Lower leg skin (tissue), 3 donors: ENCODE results near the gene ELMO3.

ENCODE experiments used
- POLR2A ChIP-seq, 2 donors: fragments of 450-650 bp; IDR thresholded peaks; one replicate each; pipeline ENCODE4 v1.6.1; 2016 to 2017; ENCODE audit warnings: antibody characterized with exemption in 2 of 2, mild to moderate bottlenecking in 1 of 2, moderate library complexity in 1 of 2
- TF ChIP-seq, protein P1 (sequence below), 3 donors: fragments of 450-650 bp; IDR thresholded peaks; one replicate each; pipeline ENCODE4 v1.5.1; 2016; ENCODE audit warnings: antibody characterized with exemption in 3 of 3, mild to moderate bottlenecking in 3 of 3, moderate library complexity in 2 of 3

DNA sequence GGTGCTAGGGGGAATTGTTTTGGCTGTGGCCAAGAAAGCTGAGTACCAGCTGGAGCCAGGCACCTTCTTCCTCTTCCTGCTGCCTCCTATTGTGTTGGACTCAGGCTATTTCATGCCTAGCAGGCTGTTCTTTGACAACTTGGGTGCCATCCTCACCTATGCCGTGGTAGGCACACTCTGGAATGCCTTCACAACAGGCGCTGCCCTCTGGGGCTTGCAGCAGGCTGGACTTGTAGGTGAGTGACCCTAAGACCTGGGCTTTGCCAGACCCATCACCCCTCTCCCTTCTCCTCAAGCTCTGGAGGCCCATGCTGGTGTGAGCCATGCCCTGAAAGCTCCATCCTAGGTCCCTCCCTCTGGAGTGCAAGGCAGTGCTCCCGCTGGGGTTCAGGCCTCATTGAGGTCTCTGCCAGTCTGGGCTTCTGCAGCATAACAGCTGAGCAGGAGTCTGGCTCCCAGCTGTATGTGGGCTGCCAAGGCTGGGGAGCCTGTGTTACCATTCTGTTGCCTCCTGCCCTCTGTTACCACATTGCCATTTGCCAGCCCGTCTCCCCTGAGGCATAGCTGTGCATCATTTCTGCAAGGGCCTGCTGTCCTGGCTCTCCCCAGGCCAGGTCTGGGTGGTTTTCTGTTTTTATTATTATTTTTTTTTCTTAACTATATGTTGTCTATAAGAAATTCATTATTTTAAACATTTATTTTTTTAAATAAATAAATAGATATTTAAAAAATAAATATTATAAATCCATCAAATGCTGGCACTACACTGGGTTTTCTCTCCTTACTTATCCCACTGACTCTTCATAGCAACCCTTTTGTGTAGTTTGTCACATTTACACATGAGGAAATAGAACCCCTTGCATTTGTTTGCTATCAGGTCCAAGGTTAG is 53.9 kb downstream of the ELMO3 start:
- TF ChIP-seq, protein P1, sequence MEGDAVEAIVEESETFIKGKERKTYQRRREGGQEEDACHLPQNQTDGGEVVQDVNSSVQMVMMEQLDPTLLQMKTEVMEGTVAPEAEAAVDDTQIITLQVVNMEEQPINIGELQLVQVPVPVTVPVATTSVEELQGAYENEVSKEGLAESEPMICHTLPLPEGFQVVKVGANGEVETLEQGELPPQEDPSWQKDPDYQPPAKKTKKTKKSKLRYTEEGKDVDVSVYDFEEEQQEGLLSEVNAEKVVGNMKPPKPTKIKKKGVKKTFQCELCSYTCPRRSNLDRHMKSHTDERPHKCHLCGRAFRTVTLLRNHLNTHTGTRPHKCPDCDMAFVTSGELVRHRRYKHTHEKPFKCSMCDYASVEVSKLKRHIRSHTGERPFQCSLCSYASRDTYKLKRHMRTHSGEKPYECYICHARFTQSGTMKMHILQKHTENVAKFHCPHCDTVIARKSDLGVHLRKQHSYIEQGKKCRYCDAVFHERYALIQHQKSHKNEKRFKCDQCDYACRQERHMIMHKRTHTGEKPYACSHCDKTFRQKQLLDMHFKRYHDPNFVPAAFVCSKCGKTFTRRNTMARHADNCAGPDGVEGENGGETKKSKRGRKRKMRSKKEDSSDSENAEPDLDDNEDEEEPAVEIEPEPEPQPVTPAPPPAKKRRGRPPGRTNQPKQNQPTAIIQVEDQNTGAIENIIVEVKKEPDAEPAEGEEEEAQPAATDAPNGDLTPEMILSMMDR (IDR thresholded peaks at IDR 0.05), result no peak
- TF ChIP-seq POLR2A (IDR thresholded peaks at IDR 0.05), result no peak
